HG02610 (cell line): ENCODE measurements around the gene DNAJA1.
"Not testable (repeated sequence)": the region's sequence is repeated elsewhere in the genome, so short reads cannot be mapped to it uniquely, and the experiment has no call there.

Experiments
- ATAC-seq: cut with Tn5 transposase; IDR thresholded peaks from one replicate; pipeline ENCODE4 v1.9.1; 2021; ENCODE audit warnings: mild to moderate bottlenecking, moderate library complexity; ENCODE audit not compliant: unreplicated experiment

DNAJA1 gene

DNA sequence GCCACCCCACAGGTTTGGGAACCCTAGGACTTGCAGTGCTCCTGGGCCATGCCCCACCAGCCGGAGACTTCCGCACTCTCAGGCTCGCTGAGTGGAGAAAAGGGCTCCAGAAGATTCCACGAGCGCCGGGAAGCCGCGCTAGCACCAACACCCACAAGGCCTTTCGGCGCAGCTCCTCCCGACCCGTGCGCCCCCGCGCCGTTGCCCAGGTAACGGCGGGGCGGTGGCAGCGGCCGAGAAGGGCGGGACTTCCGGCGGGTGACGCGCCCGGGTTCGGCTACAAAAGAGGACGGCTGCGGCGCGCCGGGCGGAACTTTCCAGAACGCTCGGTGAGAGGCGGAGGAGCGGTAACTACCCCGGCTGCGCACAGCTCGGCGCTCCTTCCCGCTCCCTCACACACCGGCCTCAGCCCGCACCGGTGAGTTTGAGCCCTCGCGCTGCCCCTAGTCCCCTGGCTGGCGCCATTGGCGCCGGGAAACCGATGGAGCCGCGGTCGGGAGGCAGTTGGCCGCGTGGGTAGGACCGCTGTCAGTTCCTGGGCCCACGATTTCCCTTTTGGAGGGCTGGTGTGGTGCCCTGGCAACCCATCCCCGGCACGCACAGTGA is at the start of gene DNAJA1:
Gene DNAJA1, plus strand, starts transcription at position 308 of the 606 bp plus-strand sequence. CDS start 1,212 bp downstream, outside the sequence.
- peak; percentile 87 for ATAC-seq

DNA sequence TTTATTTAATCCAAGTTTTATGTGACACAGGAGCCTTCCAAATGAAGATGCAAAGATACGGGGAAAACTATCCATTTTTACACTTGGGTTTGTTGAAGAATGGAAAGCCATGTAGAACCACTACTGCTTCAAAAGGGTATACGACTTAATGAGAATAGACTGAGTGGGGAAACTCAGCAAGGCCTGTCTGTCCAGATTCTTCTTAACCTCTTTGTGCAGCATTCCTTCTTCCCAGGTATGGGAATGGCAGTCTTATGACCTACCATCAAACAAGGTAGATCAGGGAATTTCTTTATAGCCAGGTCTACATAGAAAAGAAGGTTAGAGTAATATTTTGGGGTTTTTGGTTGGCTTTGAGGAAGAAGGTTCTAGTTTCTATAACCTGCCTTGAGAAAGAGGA is 47.0 kb upstream of the DNAJA1 start:
- no peak for ATAC-seq

DNA sequence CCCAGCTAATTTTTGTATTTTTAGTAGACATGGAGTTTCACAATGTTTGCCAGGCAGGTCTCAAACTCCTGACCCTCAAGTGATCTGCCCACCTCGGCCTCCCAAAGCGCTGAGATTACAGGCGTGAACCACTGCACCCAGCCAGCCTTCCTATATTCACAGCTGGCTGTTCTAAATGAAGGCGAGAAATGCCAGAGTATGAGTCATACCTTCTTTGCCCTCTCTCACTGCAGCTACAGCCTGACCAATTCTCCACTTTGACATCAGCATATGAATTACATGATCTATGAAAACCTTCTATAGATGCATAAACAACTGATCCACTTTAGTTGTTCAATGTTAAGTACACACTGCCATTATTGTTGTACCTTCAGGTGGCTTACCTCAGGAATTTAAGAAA is 38.1 kb upstream of the DNAJA1 start:
- no peak for ATAC-seq

DNA sequence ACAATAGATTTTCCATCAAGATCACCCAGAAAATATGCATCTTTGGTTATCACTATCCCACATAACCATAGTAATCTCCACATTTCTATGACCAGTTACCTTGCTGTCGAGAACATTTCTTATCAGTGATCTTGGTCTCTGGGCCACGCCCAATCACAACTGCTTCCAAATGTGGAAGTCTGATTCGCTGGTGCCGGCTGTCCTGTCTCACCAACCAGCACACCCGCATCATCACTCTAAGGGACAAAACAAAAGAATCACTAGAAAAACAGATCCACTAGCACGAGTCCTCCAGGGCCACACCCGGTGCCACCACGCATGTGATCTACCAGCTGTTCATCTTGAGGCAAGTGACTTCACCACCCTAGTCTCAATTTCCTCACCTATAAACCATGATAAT is 35.4 kb upstream of the DNAJA1 start:
- ATAC-seq: no peak

DNA sequence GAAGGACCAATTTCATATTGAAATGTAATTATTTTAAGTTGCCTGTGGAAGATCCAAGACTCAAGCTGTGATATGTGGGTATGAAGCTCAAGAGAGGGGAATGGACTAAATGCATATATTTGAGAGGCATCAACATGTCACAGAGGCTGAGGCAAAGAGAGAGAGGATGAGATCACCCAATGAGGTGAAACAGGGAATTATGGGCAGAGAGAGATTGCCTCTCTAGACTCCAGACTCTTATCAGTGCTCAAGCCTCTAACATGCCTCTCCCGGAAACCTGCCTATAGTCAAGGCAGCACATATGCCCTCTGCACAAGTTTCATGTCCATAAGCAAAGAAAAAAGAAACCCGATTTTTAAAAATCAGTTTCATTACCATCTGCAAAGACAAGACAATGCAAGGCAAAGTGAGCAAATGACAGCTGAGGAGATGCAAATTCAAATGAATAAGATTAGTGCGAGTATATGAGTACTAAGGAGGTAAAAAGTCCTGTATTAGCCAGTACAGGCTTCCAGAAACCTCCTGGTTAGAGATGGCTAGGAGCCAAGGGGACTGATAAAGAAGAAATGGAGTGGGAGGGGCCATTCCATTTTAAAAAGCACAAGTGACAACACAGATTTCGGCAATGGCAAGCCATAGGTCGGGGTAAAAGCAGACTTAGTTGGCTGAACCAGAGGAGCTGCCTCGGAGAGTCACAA is 33.0 kb upstream of the DNAJA1 start:
- no peak for ATAC-seq

DNA sequence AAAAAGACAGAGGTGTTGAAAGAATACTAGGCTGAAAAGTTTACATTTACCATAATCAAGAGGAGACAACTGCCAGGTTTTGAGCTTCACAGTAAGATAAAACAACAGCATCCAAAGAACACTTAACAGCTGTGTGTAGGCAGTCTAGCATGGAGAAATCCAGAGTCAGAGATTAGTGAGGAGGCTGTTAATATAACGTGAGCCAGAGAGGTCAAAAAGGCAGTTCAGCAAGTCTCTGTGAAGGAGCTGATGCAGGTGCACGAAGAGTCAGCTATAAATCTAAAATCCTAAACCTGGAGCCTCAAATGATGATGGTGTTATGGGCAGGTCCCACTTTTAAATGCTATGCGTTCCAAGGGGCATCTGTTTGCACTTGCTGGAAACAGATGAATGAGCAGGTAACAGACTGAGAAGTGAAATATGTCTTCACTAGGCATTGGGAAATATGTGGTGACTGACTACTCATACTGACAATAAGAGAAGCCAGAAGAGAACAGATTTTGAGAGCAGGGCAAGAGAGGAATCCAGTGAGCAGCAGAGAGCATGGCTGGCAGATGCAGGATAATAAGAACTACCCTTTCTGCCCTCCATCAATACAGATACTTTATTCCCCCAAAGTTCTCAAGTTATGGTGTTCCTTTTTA is 32.4 kb upstream of the DNAJA1 start:
- ATAC-seq: no peak

DNA sequence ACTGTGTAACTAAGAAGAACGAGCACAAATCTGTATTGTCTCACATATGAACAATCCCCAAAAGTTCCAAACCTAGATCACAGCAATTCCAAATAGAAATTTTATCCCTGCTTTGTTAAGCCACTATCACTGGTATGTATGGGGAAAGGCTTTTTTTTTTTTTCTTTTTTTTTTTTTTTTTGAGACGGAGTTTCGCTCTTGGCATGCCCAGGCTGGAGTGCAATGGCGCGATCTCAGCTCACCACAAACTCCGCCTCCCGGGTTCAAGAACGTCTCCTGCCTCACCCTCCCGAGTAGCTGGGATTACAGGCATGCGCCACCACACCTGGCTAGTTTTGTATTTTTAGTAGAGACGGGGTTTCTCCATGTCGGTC is 24.4 kb upstream of the DNAJA1 start:
- not testable (repeated sequence) for ATAC-seq

DNA sequence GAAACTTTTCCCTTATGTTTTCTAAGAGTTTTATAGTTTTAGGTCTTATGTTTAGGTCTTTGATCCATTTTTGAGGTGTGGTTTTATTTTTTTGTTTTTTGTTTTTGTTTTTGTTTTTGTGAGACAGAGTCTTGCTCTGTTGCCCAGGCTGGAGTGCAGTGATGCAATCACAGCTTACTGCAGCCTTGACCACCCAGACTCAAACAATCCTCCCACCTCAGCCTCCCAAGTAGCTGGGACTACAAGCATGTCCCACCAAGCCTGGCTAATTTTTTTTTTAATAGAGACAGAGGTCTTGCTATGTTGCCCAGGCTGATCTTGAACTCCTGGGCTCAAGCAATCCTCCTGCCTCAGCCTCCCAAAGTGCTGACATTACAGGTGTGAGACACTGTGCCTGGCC is 19.7 kb upstream of the DNAJA1 start:
- not testable (repeated sequence) for ATAC-seq

DNA sequence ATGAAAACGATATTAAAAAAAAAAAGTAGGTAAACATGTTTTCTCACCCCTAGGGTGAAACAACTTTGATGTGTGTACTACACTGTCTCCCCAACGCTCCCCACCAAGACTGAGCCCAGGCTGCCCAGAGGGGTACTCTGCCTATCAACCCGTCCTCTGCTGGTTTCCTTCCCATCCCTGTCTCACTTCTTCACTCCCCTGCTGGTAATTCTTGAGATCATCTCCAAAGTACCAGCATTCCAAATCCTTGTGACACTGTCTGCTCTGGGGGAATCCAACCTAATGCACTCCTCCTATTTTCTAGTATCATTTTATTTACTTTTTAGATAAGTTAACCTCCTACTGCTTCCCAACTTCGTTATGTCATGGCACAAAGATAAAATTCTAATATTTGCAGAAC is 17.3 kb upstream of the DNAJA1 start:
- ATAC-seq: no peak

DNA sequence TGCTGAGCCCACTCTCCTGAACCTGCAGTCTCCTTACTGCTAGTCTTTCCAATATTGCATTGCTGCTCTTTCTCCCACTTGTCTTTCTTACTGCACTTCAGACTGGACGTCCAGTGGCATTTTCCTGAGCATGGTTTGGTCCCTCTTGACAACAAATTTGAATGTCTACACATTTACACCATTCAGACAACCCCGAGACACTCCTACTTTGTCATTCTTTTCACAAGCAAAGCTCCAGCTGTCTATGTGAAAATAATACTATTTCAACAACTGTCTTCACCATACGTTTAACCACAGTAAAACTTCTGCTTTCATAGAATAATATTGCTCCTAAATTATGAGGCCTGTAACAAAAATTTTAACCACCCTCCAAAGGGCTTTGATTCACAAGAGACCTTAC is 13.2 kb upstream of the DNAJA1 start:
- no peak for ATAC-seq

DNA sequence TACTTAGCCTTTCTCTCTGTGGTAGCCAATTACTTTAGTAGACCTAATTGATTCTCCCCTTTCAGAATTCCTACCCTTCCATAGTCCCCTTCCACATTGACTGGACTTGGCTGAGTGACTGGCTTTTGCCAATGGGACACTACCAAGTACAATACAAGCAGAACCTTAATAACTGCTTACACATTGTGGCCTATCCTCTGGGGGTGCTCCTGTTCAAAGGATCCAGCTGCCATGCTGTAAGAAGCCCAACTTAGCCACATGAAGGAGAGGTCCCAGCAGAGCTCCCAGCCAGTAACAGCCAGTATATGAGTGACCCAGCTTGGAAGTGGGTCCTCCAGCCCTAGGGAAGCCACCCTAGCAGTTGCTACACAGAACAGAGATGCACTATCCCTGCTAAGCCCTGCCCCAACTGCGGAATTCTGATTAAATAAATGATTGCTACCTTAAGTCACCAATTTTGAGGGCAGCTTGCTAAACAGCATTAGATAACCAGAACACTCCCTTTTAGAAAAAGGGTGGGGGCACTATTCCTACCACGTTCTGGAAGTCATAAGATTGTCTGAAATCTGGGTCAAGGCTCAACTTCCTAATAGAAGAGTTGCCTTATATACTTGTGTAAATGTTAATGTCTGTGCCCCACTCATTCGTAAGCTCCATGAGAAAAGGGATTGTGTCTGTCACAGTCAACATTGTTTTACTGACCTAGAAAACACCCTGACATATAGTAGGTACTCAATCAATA is 12.6 kb upstream of the DNAJA1 start:
- ATAC-seq: no peak

DNA sequence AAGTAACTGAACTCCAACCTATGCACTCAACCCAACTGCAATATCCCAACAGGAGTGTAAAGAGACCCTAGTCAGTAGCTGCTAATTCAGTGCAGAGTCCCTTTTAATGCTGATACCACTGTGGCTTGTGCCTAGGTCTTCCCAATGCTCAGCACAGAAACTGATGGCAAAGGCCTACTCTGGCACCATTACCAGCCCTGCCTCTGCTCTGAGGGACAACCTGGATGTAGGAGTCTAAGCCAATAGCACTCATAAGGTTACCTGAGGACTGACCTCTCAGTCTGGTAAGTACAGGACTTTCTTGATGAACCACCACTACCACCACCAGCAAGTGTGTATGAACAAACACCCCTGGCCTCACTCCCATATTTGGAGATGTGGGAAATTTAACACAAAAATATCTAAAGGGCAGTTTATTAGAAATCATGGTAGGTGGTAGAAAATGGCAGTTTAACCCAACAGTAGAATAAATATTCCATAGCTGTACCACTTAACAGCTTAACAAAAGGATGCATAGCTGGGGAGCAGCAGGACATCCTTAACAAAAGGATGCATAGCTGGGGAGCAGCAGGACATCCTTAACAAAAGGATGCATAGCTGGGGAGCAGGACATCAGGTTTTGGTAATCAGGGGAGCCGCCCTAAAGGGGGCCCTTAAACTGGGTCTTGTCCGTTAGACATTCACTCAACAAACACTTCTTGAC is 11.0 kb upstream of the DNAJA1 start:
- ATAC-seq: no peak

DNA sequence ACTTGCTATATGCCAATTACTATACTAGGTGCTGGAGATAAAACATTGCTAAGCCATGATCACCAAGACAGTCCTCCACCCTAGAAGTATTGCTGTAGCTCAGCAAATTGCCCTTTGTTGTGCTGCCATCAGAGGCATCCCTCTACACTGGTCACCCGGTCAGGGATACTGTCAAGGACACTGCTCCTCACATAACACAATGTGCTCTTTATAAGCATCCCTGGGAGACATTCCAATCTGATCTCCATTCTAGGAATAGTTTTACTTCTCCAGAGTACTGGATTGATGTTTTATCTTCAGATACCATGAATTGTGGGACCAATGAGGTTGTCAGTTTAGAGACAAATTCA is 10.4 kb upstream of the DNAJA1 start:
- no peak for ATAC-seq

DNA sequence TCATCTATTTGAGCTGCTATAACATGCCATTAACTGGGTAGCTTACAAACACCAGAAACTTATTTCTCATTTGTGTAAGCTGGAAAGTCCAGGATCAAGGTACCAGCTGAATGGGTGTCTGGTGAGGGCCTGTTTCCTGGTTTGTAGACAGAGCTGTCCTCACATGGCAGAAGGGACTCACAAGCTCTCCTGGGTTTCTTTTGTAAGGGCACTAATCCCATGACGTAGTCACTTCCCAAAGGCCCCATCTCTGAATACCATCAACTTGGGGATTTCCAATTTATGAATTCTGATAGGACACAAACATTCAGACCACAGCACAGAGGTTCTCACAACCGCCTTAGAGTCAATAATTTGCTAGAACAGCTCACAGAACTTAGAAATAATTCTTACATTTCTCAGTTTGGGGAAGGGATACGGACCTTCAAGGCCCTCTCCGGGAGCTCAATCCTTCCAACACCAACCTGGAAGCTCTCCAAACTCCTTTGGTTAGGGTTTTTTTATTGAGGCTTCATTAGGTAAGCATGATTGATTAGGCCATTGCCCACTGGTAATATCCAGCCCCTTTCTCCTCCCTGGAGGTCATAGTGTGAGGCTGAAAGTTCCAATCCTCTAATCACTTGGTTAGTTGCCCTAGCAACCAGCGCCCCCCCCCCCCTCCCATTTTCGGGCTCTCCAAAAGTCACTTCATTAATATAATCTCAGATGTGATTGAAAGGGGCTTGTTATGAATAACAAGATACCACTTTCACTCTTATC is 7.6 kb upstream of the DNAJA1 start:
- ATAC-seq: peak; percentile 59

DNA sequence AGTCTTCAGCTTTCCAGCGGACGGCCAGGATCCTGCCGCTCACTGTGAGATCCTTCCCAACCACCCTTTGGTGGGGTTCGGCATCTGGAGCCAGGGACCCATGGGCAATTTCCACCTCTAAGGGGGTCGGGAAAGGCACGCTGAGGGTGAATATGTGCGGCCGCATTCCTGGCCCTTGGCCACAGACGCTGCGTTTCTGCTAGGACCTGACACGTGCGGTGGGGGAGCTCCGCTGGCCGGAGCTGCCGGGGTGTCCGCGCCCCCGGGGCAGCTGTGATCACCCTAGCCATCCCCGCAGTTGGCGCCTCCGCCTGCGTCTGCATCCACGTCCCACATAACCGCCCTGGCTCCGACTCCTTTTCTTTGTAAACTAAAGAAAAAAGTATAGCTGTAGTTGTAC is 5.3 kb upstream of the DNAJA1 start:
- no peak for ATAC-seq

DNA sequence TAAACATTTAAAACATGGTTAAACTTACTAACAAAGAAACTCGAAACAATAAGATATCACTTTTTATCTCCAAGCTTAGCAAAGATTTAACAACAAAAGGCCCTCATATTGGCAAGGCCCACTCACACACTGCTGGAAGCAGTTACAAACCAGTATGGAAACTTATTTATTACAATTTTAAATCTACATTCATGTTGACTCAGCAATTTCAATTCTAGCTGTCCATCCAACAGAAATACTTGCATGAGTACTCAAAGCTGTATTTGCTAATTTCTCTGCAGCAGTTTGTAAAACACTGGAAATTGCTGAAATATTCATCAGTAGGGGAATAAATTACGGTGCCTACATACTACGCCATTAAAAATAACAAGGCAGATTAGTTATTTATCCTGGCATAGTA is 2.8 kb upstream of the DNAJA1 start:
- ATAC-seq: no peak

DNA sequence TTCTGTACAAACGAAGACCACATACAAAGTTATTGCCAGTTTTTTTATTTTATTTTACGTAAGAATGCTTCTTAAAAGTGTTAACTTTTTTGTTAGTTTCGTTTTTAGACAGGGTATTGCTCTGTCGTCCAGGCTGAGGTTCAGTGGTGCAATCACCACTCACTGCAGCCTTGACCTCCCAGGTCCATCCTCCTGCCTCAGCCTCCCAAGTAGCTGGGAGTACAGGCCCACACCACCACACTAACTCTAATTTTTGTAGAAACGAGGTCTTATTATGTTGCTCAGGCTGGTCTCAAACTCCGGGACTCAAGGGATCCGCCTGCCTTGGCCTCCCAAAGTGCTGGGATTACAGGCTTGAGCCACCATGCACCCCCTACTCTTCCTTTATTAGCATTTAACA is 2.3 kb upstream of the DNAJA1 start:
- ATAC-seq: no peak

DNA sequence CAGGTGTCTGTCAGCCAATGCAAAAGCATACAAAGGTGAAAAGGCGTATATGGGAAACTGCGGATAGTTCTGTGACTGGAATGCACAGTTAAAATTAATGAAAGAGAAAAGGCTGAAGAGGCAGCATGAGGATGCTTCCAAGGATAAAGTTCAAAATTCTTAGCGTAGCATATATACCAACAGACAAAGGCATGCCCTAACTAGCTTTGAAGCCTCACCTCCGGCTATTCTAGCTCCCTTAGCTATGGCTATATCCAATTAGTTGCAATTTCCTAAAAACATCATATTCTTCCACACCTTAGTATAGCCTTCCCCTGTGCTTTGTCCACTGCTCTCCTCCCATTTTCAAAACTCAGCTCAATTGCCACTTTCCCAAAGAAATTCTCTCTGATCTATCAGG is 1.4 kb upstream of the DNAJA1 start:
- ATAC-seq: no peak

DNA sequence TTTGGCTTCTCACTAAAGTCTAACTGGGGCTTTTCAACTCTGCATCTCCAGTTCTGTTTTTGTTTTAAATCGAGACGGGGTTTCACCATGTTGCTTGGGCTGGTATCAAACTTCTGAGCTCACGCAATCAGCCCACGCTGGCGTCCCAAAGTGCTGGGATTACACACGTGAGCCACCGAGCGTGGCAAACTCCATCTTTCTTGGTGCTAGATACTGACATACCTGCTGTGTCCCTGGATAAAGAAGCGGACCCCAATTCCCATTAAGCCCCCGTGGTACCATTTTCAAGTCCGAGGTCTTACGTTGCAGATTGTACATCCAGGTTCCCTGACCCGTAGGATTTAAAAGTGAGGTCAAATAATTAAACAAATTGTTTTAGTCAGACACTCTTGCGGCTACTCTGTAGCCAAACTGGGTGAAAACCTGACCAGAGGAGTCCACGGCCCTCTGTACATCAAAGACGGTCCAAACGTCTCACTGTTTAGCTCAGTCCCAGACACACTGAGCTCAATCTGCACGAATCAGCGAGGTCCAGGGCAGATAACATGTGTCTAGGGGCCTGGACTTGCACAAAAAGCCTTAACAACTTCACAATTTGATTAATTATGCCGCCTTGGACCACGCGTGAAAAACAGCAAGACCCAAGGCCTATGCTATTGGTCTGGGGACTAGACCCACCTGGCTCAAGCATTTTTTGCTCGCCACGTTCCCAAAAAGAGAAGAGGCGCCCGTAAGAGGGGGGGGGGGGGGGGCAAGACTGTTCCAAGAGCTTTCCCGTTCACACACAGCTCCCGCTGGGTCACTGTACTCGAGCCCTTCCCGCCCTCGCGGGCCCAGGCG is 727 bp upstream of the DNAJA1 start:
- ATAC-seq: no peak
